Thymus (tissue), 11 donors: ENCODE measurements around the gene NEIL3. TPM values are rescaled to one million over a fixed set of nuclear protein-coding genes. Genes with fewer than 3 reads are reported as not detected.

Experiments
- DNase-seq, 9 donors: peaks; one replicate each; pipeline ENCODE4 v3.0.0-alpha.2; 2013; ENCODE audit warnings: low spot score in 9 of 9, low read depth in 6 of 9, missing footprints in 1 of 9
- H3K27ac ChIP-seq, 2 donors: one replicate each; pipeline ENCODE4 v1.5.1; 2013; ENCODE audit warnings: control low read depth in 1 of 2, low read depth in 1 of 2, low read length in 1 of 2, mild to moderate bottlenecking in 1 of 2, moderate library complexity in 1 of 2
- H3K27me3 ChIP-seq, 2 donors: one replicate each; pipeline ENCODE4 v1.5.1; 2013; ENCODE audit warnings: low read length in 1 of 2; ENCODE audit not compliant: control insufficient read depth in 2 of 2, insufficient read depth in 1 of 2
- H3K36me3 ChIP-seq, 2 donors: one replicate each; pipeline ENCODE4 v1.5.1; 2013; ENCODE audit warnings: low read length in 1 of 2, mild to moderate bottlenecking in 1 of 2, moderate library complexity in 1 of 2; ENCODE audit not compliant: control insufficient read depth in 2 of 2, insufficient read depth in 2 of 2
- H3K4me1 ChIP-seq, 2 donors: one replicate each; pipeline ENCODE4 v1.5.1; 2013; ENCODE audit warnings: low read length in 2 of 2; ENCODE audit not compliant: control insufficient read depth in 2 of 2, insufficient read depth in 2 of 2
- H3K4me3 ChIP-seq, 2 donors: one replicate each; pipeline ENCODE4 v1.5.1; 2013; ENCODE audit warnings: low read length in 2 of 2, control low read depth in 1 of 2, mild to moderate bottlenecking in 1 of 2
- H3K9me3 ChIP-seq, 2 donors: one replicate each; pipeline ENCODE4 v1.5.1; 2013; ENCODE audit warnings: low read length in 1 of 2, mild to moderate bottlenecking in 1 of 2; ENCODE audit not compliant: control insufficient read depth in 2 of 2, insufficient read depth in 1 of 2
- WGBS: extraction: QIAGEN DNeasy Blood & Tissue Kit; methylation state at CpG from one replicate; pipeline ENCODE4 v1.1.7; 2013; 5-methylcytosine and 5-hydroxymethylcytosine counted together
- polyA plus RNA-seq: library from polyadenylated mRNA; stranded (reverse); fragments of 200-250 nt; gene quantifications from one replicate; pipeline ENCODE4 v1.2.3, GENCODE V29; 2013
- total RNA-seq: library from RNA; stranded (reverse); fragments of 120-200 nt; gene quantifications from one replicate; pipeline ENCODE4 v1.2.4, GENCODE V29; 2013
- donor health status: healthy.

NEIL3 gene
- total and polyA plus RNA-seq, 2 donors: 3.6 to 44.9 TPM

- no peak for DNase-seq
- no peaks in the 10 kb centered on the region for H3K4me1 ChIP-seq
- no peak overlapping the region for H3K27ac ChIP-seq
- WGBS: 95% methylated on average over 10 of the region's 10 CpGs
- no peaks in the 10 kb centered on the region for H3K27me3 ChIP-seq
- H3K36me3 ChIP-seq: no peaks in the 10 kb centered on the region
- H3K4me3 ChIP-seq: no peak overlapping the region
- H3K9me3 ChIP-seq: no peaks in the 10 kb centered on the region
These were observed 37.5 kb upstream of the NEIL3 start for GRCh38 chr4:177271915-177272766.

GRCh38 chr4:177275999-177276398, 33.7 kb upstream of the NEIL3 start:
- H3K27ac ChIP-seq: no peak overlapping the region
- DNase-seq: no peak
- H3K4me3 ChIP-seq: no peak overlapping the region
- WGBS: 73% methylated on average over 4 of the region's 4 CpGs
- H3K36me3 ChIP-seq: no peaks in the 10 kb centered on the region
- no peaks in the 10 kb centered on the region for H3K27me3 ChIP-seq
- H3K9me3 ChIP-seq: no peaks in the 10 kb centered on the region
- H3K4me1 ChIP-seq: no peaks in the 10 kb centered on the region

GRCh38 chr4:177281351-177281909, 28.2 kb upstream of the NEIL3 start:
- H3K4me3 ChIP-seq: no peak overlapping the region
- H3K36me3 ChIP-seq: no peaks in the 10 kb centered on the region
- no peak overlapping the region for H3K27ac ChIP-seq
- H3K4me1 ChIP-seq: peaks cover 2 to 12% of the 10 kb centered on the region in 2 donors
- DNase-seq: no peak
- H3K27me3 ChIP-seq: no peaks in the 10 kb centered on the region
- WGBS: 95% methylated on average over 4 of the region's 4 CpGs
- no peaks in the 10 kb centered on the region for H3K9me3 ChIP-seq

GRCh38 chr4:177282284-177282835, 27.3 kb upstream of the NEIL3 start:
- H3K27me3 ChIP-seq: no peaks in the 10 kb centered on the region
- no peak overlapping the region for H3K4me3 ChIP-seq
- peaks cover 2 to 14% of the 10 kb centered on the region in 2 donors for H3K4me1 ChIP-seq
- H3K9me3 ChIP-seq: no peaks in the 10 kb centered on the region
- H3K36me3 ChIP-seq: no peaks in the 10 kb centered on the region
- H3K27ac ChIP-seq: no peak overlapping the region
- peak in 1 of 9 donors; percentile 25 for DNase-seq
- WGBS: 91% methylated on average over 5 of the region's 5 CpGs

GRCh38 chr4:177283167-177283566, 26.5 kb upstream of the NEIL3 start:
- no peaks in the 10 kb centered on the region for H3K9me3 ChIP-seq
- H3K4me1 ChIP-seq: peaks cover 2 to 15% of the 10 kb centered on the region in 2 donors
- H3K4me3 ChIP-seq: no peak overlapping the region
- no peak overlapping the region for H3K27ac ChIP-seq
- no peaks in the 10 kb centered on the region for H3K36me3 ChIP-seq
- DNase-seq: no peak
- H3K27me3 ChIP-seq: no peaks in the 10 kb centered on the region
- WGBS: 95% methylated on average over 2 of the region's 2 CpGs

GRCh38 chr4:177285953-177286352, 23.7 kb upstream of the NEIL3 start:
- Histone ChIP-seq H3K27ac (no peak overlapping the region), H3K27me3 (no peaks in the 10 kb centered on the region), H3K4me1 (peaks cover 2 to 15% of the 10 kb centered on the region in 2 donors), H3K36me3 (no peaks in the 10 kb centered on the region), H3K9me3 (no peaks in the 10 kb centered on the region), H3K4me3 (no peak overlapping the region)
- 38% methylated on average over 6 of the region's 6 CpGs for WGBS
- DNase-seq: peak in 1 of 9 donors; percentile 41

GRCh38 chr4:177287255-177287654, 22.4 kb upstream of the NEIL3 start:
- peaks cover 2 to 15% of the 10 kb centered on the region in 2 donors for H3K4me1 ChIP-seq
- no peak for DNase-seq
- WGBS: 0% methylated on average over 1 of the region's 1 CpG

GRCh38 chr4:177288335-177288734, 21.3 kb upstream of the NEIL3 start:
- 100% methylated on average over 1 of the region's 1 CpG for WGBS

More at GRCh38 chr4:177287255-177287654, 22.4 kb upstream of the NEIL3 start:
- H3K27ac ChIP-seq: no peak overlapping the region
- H3K36me3 ChIP-seq: no peaks in the 10 kb centered on the region
- H3K4me3 ChIP-seq: no peak overlapping the region
- H3K9me3 ChIP-seq: no peaks in the 10 kb centered on the region
- H3K27me3 ChIP-seq: no peaks in the 10 kb centered on the region

GRCh38 chr4:177290780-177291179, 18.9 kb upstream of the NEIL3 start:
- no peaks in the 10 kb centered on the region for H3K27me3 ChIP-seq
- H3K4me3 ChIP-seq: no peak overlapping the region
- H3K9me3 ChIP-seq: no peaks in the 10 kb centered on the region
- WGBS: 98% methylated on average over 6 of the region's 6 CpGs
- peaks cover 0 to 10% of the 10 kb centered on the region in 2 donors for H3K4me1 ChIP-seq
- DNase-seq: no peak
- H3K36me3 ChIP-seq: no peaks in the 10 kb centered on the region
- H3K27ac ChIP-seq: no peak overlapping the region

More at GRCh38 chr4:177288335-177288734, 21.3 kb upstream of the NEIL3 start:
- no peak overlapping the region for H3K27ac ChIP-seq
- H3K36me3 ChIP-seq: no peaks in the 10 kb centered on the region
- H3K27me3 ChIP-seq: no peaks in the 10 kb centered on the region
- no peaks in the 10 kb centered on the region for H3K9me3 ChIP-seq
- peaks cover 0 to 12% of the 10 kb centered on the region in 2 donors for H3K4me1 ChIP-seq
- DNase-seq: no peak
- H3K4me3 ChIP-seq: no peak overlapping the region
